ENCODE data around the gene CUL9. TPM values are rescaled to one million over a fixed set of nuclear protein-coding genes. Genes with fewer than 3 reads are reported as not detected.

CUL9 gene
- total RNA-seq, 1 experiment from 2014 or later, result 15.2 TPM

GRCh38 chr6:43215066-43215465 is 33.1 kb downstream of the CUL9 start:
- no peaks in the 10 kb centered on the region for H3K9me3 Mint-ChIP-seq
- Histone ChIP-seq H4K91ac (ENCODE audit: insufficient read length, low read depth, low read length) (no peak overlapping the region), H2AK5ac (ENCODE audit: insufficient read length, low read length) (no peak overlapping the region), H3K23me2 (ENCODE audit: insufficient read length, low read depth, low read length, poor library complexity, severe bottlenecking) (no peaks in the 10 kb centered on the region), H3K79me2 (ENCODE audit: insufficient read depth, low read length) (no peaks in the 10 kb centered on the region), H4K20me1 (ENCODE audit: control insufficient read depth, insufficient read depth, insufficient read length) (no peaks in the 10 kb centered on the region), H4K5ac (ENCODE audit: insufficient read length, low read depth, low read length) (no peak overlapping the region), H3K56ac (ENCODE audit: insufficient read length, low read depth, low read length) (no peak overlapping the region), H3K4me2 (ENCODE audit: insufficient read depth, insufficient read length, low read length) (no peak overlapping the region), H3K14ac (ENCODE audit: insufficient read depth, low read length) (no peak overlapping the region), H3K9ac (ENCODE audit: extremely low read depth, insufficient read length, low read length) (no peak overlapping the region), H3K79me1 (ENCODE audit: insufficient read depth, low read depth, low read length, poor library complexity, severe bottlenecking) (no peaks in the 10 kb centered on the region), H2AFZ (ENCODE audit: low read length) (no peak overlapping the region), H2BK12ac (ENCODE audit: insufficient read length, low read depth, low read length) (no peak overlapping the region), H3K4me1 (ENCODE audit: insufficient read depth, low read length) (no peaks in the 10 kb centered on the region; the same call in 1 of the 2 replicates), H3K27ac (ENCODE audit: insufficient read length, low read depth, low read length) (no peak overlapping the region), H3T11ph (ENCODE audit: low read length) (no peak overlapping the region), H4K8ac (replicated peaks; ENCODE audit: insufficient read length, low read depth, low read length) (no peak overlapping the region), H3K9me3 (ENCODE audit: control insufficient read depth, low read depth, low read length) (no peaks in the 10 kb centered on the region), H2BK20ac (ENCODE audit: low read depth, low read length, poor library complexity, severe bottlenecking) (no peak overlapping the region), H3K4ac (ENCODE audit: low read depth, low read length) (no peak overlapping the region), H3K23ac (ENCODE audit: insufficient read length, low read depth, low read length) (no peak overlapping the region), H3K18ac (ENCODE audit: insufficient read length, low read depth, low read length) (no peak overlapping the region), H2BK120ac (ENCODE audit: low read depth, low read length, poor library complexity, severe bottlenecking) (no peak overlapping the region), H3K27me3 (ENCODE audit: insufficient read depth, low read length) (no peaks in the 10 kb centered on the region), H2BK15ac (ENCODE audit: low read depth, low read length) (no peak overlapping the region), H2BK5ac (ENCODE audit: insufficient read length, low read length) (no peak overlapping the region)
- peaks cover 9% of the 10 kb centered on the region in 2 experiments for H3K4me1 Mint-ChIP-seq
- TF ChIP-seq, protein P1, sequence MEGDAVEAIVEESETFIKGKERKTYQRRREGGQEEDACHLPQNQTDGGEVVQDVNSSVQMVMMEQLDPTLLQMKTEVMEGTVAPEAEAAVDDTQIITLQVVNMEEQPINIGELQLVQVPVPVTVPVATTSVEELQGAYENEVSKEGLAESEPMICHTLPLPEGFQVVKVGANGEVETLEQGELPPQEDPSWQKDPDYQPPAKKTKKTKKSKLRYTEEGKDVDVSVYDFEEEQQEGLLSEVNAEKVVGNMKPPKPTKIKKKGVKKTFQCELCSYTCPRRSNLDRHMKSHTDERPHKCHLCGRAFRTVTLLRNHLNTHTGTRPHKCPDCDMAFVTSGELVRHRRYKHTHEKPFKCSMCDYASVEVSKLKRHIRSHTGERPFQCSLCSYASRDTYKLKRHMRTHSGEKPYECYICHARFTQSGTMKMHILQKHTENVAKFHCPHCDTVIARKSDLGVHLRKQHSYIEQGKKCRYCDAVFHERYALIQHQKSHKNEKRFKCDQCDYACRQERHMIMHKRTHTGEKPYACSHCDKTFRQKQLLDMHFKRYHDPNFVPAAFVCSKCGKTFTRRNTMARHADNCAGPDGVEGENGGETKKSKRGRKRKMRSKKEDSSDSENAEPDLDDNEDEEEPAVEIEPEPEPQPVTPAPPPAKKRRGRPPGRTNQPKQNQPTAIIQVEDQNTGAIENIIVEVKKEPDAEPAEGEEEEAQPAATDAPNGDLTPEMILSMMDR (conservative IDR thresholded peaks at IDR 0.05), result no peak
- WGBS (ENCODE audit: extremely low coverage, insufficient read length, low lambda C conversion rate), result no CpG with 5 or more reads among the region's 8 CpGs
- no peak overlapping the region for H3K27ac Mint-ChIP-seq
- no peak for DNase-seq
- peaks cover 3% of the 10 kb centered on the region for H3K27me3 Mint-ChIP-seq (ENCODE audit: low read depth)
- H3K4me3 Mint-ChIP-seq, result no peak overlapping the region
- peaks cover 0 to 2% (median 0%) of the 10 kb centered on the region in 3 experiments; a peak in 1 of 7 replicates for H3K36me3 Mint-ChIP-seq (ENCODE audit: insufficient read depth in 1 of 3, low read depth in 3 of 3)
